ENCODE measurements around the gene SCN5A.
A peak's percentile ranks its signal among the peaks of the same experiment; 100 is the strongest.

The SCN5A gene

GRCh38 chr3:38600551-38600950 lies 48.9 kb downstream of the SCN5A start:
- DNase-seq (ENCODE audit: low read depth): no peak

- DNase-seq (ENCODE audit: low read depth): no peak
Observed at GRCh38 chr3:38599886-38600285, 49.6 kb downstream of the SCN5A start.

- no peak for DNase-seq (ENCODE audit: low read depth)
Observed at GRCh38 chr3:38598791-38599190, 50.7 kb downstream of the SCN5A start.

- no peak for DNase-seq (ENCODE audit: low read depth)
Observed at GRCh38 chr3:38597502-38598060, 51.9 kb downstream of the SCN5A start.

- no peak for DNase-seq (ENCODE audit: low read depth)
Observed at GRCh38 chr3:38595393-38595792, 54.1 kb downstream of the SCN5A start.

GRCh38 chr3:38590521-38590920 lies 59.0 kb downstream of the SCN5A start:
- no peak for DNase-seq (ENCODE audit: low read depth)

- DNase-seq (ENCODE audit: low read depth): no peak
Observed at GRCh38 chr3:38588995-38589937, 60.2 kb downstream of the SCN5A start.

GRCh38 chr3:38588371-38588971 lies 61.0 kb downstream of the SCN5A start:
- no peak for DNase-seq (ENCODE audit: low read depth)

- DNase-seq (ENCODE audit: low read depth): no peak
Observed at GRCh38 chr3:38587548-38588131, 61.8 kb downstream of the SCN5A start.

GRCh38 chr3:38586546-38587520 lies 62.7 kb downstream of the SCN5A start:
- no peak for DNase-seq (ENCODE audit: low read depth)

GRCh38 chr3:38585791-38586420 lies 63.6 kb downstream of the SCN5A start:
- no peak for DNase-seq (ENCODE audit: low read depth)

GRCh38 chr3:38583688-38584087 lies 65.8 kb downstream of the SCN5A start:
- DNase-seq (ENCODE audit: low read depth): no peak

GRCh38 chr3:38582941-38583645 lies 66.4 kb downstream of the SCN5A start:
- no peak for DNase-seq (ENCODE audit: low read depth)

GRCh38 chr3:38582316-38582715 lies 67.2 kb downstream of the SCN5A start:
- DNase-seq (ENCODE audit: low read depth): no peak

- no peak for DNase-seq (ENCODE audit: low read depth)
Observed at GRCh38 chr3:38581774-38582173, 67.7 kb downstream of the SCN5A start.

- DNase-seq (ENCODE audit: low read depth): no peak
Observed at GRCh38 chr3:38580450-38581382, 68.8 kb downstream of the SCN5A start.

- peak; percentile 32 for DNase-seq (ENCODE audit: low read depth)
Observed at GRCh38 chr3:38579551-38580449, 69.7 kb downstream of the SCN5A start.

GRCh38 chr3:38579141-38579540 lies 70.3 kb downstream of the SCN5A start:
- peak; percentile 23 for DNase-seq (ENCODE audit: low read depth)

Data from iris pigment epithelial cell (primary cell).